Right cardiac atrium (tissue), 5 donors: Measurements from ENCODE around the gene CARD18. TPM values are rescaled to one million over a fixed set of nuclear protein-coding genes. Genes with fewer than 3 reads are reported as not detected.
A peak's percentile ranks its signal among the peaks of the same experiment; 100 is the strongest.

Experiments used
- ATAC-seq, 2 donors: fragments of 200-7000 bp; cut with Tn5 transposase; one replicate each; pipeline versions ENCODE4 v1.8.0 to v1.9.1; 2020; ENCODE audit warnings: moderate library complexity in 2 of 2, mild to moderate bottlenecking in 1 of 2
- DNase-seq, 3 donors: peaks; one replicate each; pipeline ENCODE4 v3.0.0-alpha.2; 2020
- H3K27ac ChIP-seq: one replicate; pipeline ENCODE4 v1.5.1; 2013; ENCODE audit warnings: mild to moderate bottlenecking, low read length, control low read depth, moderate library complexity
- H3K27me3 ChIP-seq: one replicate; pipeline ENCODE4 v1.6.1; 2013; ENCODE audit not compliant: control insufficient read depth, insufficient read depth
- H3K4me1 ChIP-seq: one replicate; pipeline ENCODE4 v1.6.1; 2013; ENCODE audit warnings: low read length; ENCODE audit not compliant: control insufficient read depth, insufficient read depth
- H3K4me3 ChIP-seq: one replicate; pipeline ENCODE4 v1.5.1; 2013; ENCODE audit warnings: low read length, control low read depth
- H3K9me3 ChIP-seq: one replicate; pipeline ENCODE4 v1.6.1; 2013; ENCODE audit warnings: low read length; ENCODE audit not compliant: control insufficient read depth
- WGBS: extraction: QIAGEN DNeasy Blood & Tissue Kit; methylation state at CpG from one replicate; pipeline ENCODE4 v1.1.7; 2013; 5-methylcytosine and 5-hydroxymethylcytosine counted together
- intact Hi-C, 4 donors: fragments of 100-400 bp; cut with DNase I; formaldehyde crosslinking; loops; one replicate each; pipeline versions ENCODE4 v1.11.0 to v1.14.0; 2022 to 2023
- long read RNA-seq, 4 donors: library from polyadenylated mRNA; unstranded; transcript quantifications; one replicate each; pipeline ENCODE4 v2.0.0, GENCODE V29; 2020 to 2021
- polyA plus RNA-seq: library from polyadenylated mRNA; stranded (reverse); fragments of 200-250 nt; gene quantifications from one replicate; pipeline ENCODE4 v1.2.3, GENCODE V29; 2013
- total RNA-seq, 4 donors: library from RNA; stranded (reverse); fragmentation: NEBNext Ultra II Directional; extraction: Animal tissue kit (Norgen Biotek cat#: 25700); gene quantifications; one replicate each; pipeline ENCODE4 v1.2.1, GENCODE V29; 2021
- donor health status: healthy with polysubstance abuse.
- donor health status: DM: no; HTN: yes; CAD: no.
- donor health status: DM: no; HTN: no; CAD: no.
- donor health status: DM: no; HTN: yes; CAD: no; lungs with severe emphysema.
- donor health status: DM: yes; HTN: yes; CAD: no.

Gene CARD18
- total RNA-seq (not detected), polyA plus RNA-seq (not detected)
- long read RNA-seq, donor 1 = 0 reads
- long read RNA-seq, donor 2 = 0 reads
- long read RNA-seq, donor 3 = 0 reads
- long read RNA-seq, donor 4 = 0 reads

GRCh38 chr11:105139669-105140068 is at the start of gene CARD18:
Gene CARD18, minus strand, starts transcription at chr11:105139769. Its CDS starts 43 bp downstream, at chr11:105139726.
- intact Hi-C loops = no loop called here
- WGBS = 89% methylated on average over 2 of the region's 2 CpGs
- Histone ChIP-seq H3K27ac (no peak within 1 kb of the TSS), H3K4me1 (no peaks in the 10 kb centered on the region), H3K4me3 (no peak within 1 kb of the TSS), H3K27me3 (no peaks in the 10 kb centered on the region), H3K9me3 (no peaks in the 10 kb centered on the region)
- DNase-seq (no peak), ATAC-seq (no peak)

- Histone ChIP-seq H3K4me1 (no peaks in the 10 kb centered on the region), H3K4me3 (no peak overlapping the region), H3K27me3 (no peaks in the 10 kb centered on the region), H3K27ac (no peak overlapping the region), H3K9me3 (no peaks in the 10 kb centered on the region)
- 80% methylated on average over 1 of the region's 1 CpG for WGBS
- intact Hi-C loops = no loop called here
- no peak for DNase-seq
- no peak for ATAC-seq
Observed at GRCh38 chr11:105183987-105184386, 44.4 kb upstream of the CARD18 start.

GRCh38 chr11:105183426-105183825 is 43.9 kb upstream of the CARD18 start:
- Histone ChIP-seq H3K27me3 (no peaks in the 10 kb centered on the region), H3K4me1 (no peaks in the 10 kb centered on the region), H3K4me3 (no peak overlapping the region), H3K27ac (no peak overlapping the region), H3K9me3 (no peaks in the 10 kb centered on the region)
- 50% methylated on average over 3 of the region's 3 CpGs for WGBS
- DNase-seq (no peak), ATAC-seq (no peak)
- intact Hi-C loops = no loop called here

- Histone ChIP-seq H3K4me3 (no peak overlapping the region), H3K27ac (no peak overlapping the region), H3K4me1 (no peaks in the 10 kb centered on the region), H3K9me3 (no peaks in the 10 kb centered on the region), H3K27me3 (no peaks in the 10 kb centered on the region)
- 63% methylated on average over 1 of the region's 1 CpG for WGBS
- ATAC-seq (peak in 1 of 2 donors; percentile 47), DNase-seq (no peak)
- intact Hi-C loops = no loop called here
Observed at GRCh38 chr11:105181521-105181920, 42.0 kb upstream of the CARD18 start.

GRCh38 chr11:105181100-105181499 is 41.5 kb upstream of the CARD18 start:
- Histone ChIP-seq H3K27me3 (no peaks in the 10 kb centered on the region), H3K4me1 (no peaks in the 10 kb centered on the region), H3K27ac (no peak overlapping the region), H3K9me3 (no peaks in the 10 kb centered on the region), H3K4me3 (no peak overlapping the region)
- no peak for DNase-seq
- under 1% methylated on average over 2 of the region's 2 CpGs for WGBS
- no peak for ATAC-seq
- intact Hi-C loops = no loop called here

- no peak for DNase-seq
- Histone ChIP-seq H3K27me3 (no peaks in the 10 kb centered on the region), H3K4me1 (no peaks in the 10 kb centered on the region), H3K4me3 (no peak overlapping the region), H3K9me3 (no peaks in the 10 kb centered on the region), H3K27ac (no peak overlapping the region)
- no peak for ATAC-seq
- intact Hi-C loops = no loop called here
- WGBS = 65% methylated on average over 5 of the region's 5 CpGs
Observed at GRCh38 chr11:105179542-105180278, 40.1 kb upstream of the CARD18 start.

- Histone ChIP-seq H3K27me3 (no peaks in the 10 kb centered on the region), H3K9me3 (no peaks in the 10 kb centered on the region), H3K4me3 (no peak overlapping the region), H3K4me1 (no peaks in the 10 kb centered on the region), H3K27ac (no peak overlapping the region)
- intact Hi-C loops = no loop called here
- DNase-seq (no peak), ATAC-seq (no peak)
Observed at GRCh38 chr11:105177658-105178057, 38.1 kb upstream of the CARD18 start.

- intact Hi-C loops = no loop called here
- H3K27ac ChIP-seq = no peak overlapping the region
- H3K27me3 ChIP-seq = no peaks in the 10 kb centered on the region
- H3K9me3 ChIP-seq = no peaks in the 10 kb centered on the region
- DNase-seq (no peak), ATAC-seq (no peak)
- no peaks in the 10 kb centered on the region for H3K4me1 ChIP-seq
- H3K4me3 ChIP-seq = no peak overlapping the region
Observed at GRCh38 chr11:105168457-105168856, 28.9 kb upstream of the CARD18 start.

GRCh38 chr11:105167244-105167643 is 27.7 kb upstream of the CARD18 start:
- Histone ChIP-seq H3K4me1 (no peaks in the 10 kb centered on the region), H3K4me3 (no peak overlapping the region), H3K27me3 (no peaks in the 10 kb centered on the region), H3K27ac (no peak overlapping the region), H3K9me3 (no peaks in the 10 kb centered on the region)
- intact Hi-C loops = no loop called here
- DNase-seq (no peak), ATAC-seq (no peak)
- WGBS = 97% methylated on average over 3 of the region's 3 CpGs

- H3K27me3 ChIP-seq = no peaks in the 10 kb centered on the region
- DNase-seq (no peak), ATAC-seq (no peak)
- intact Hi-C loops = no loop called here
- no peaks in the 10 kb centered on the region for H3K9me3 ChIP-seq
- WGBS = 86% methylated on average over 4 of the region's 4 CpGs
- no peak overlapping the region for H3K27ac ChIP-seq
- no peaks in the 10 kb centered on the region for H3K4me1 ChIP-seq
- no peak overlapping the region for H3K4me3 ChIP-seq
Observed at GRCh38 chr11:105164208-105164607, 24.6 kb upstream of the CARD18 start.

GRCh38 chr11:105162506-105162905 is 22.9 kb upstream of the CARD18 start:
- 0% methylated on average over 1 of the region's 1 CpG for WGBS

GRCh38 chr11:105158436-105158835 is 18.9 kb upstream of the CARD18 start:
- ATAC-seq (no peak), DNase-seq (no peak)
- 71% methylated on average over 1 of the region's 1 CpG for WGBS

More at GRCh38 chr11:105162506-105162905, 22.9 kb upstream of the CARD18 start:
- H3K27ac ChIP-seq = no peak overlapping the region
- H3K9me3 ChIP-seq = no peaks in the 10 kb centered on the region
- H3K27me3 ChIP-seq = no peaks in the 10 kb centered on the region
- intact Hi-C loops = no loop called here
- H3K4me1 ChIP-seq = no peaks in the 10 kb centered on the region
- ATAC-seq (no peak), DNase-seq (no peak)
- no peak overlapping the region for H3K4me3 ChIP-seq

More at GRCh38 chr11:105158436-105158835, 18.9 kb upstream of the CARD18 start:
- no peaks in the 10 kb centered on the region for H3K9me3 ChIP-seq
- H3K4me3 ChIP-seq = no peak overlapping the region
- H3K27ac ChIP-seq = no peak overlapping the region
- H3K27me3 ChIP-seq = no peaks in the 10 kb centered on the region
- peaks cover 5% of the 10 kb centered on the region for H3K4me1 ChIP-seq
- intact Hi-C loops = no loop called here
